Ishikawa (cell line): ENCODE results near the gene PRKCE.

Experiments
- RAD21 ChIP-seq: IDR thresholded peaks from 2 replicates; pipeline ENCODE4 v1.6.1; 2012; ENCODE audit warnings: low read depth
- TAF1 ChIP-seq: IDR thresholded peaks from 2 replicates; pipeline ENCODE4 v1.6.1; 2012; ENCODE audit warnings: low read depth, mild to moderate bottlenecking
- ZBTB7A ChIP-seq: IDR thresholded peaks from 2 replicates; pipeline ENCODE4 v1.6.1; 2012; ENCODE audit warnings: low read depth

- TF ChIP-seq RAD21 (no peak), TAF1 (no peak), ZBTB7A (no peak)
Measured at GRCh38 chr2:45874344-45874743, 222.9 kb downstream of the PRKCE start.
